ENCODE data around the gene MEX3A. TPM values are rescaled to one million over a fixed set of nuclear protein-coding genes. Genes with fewer than 3 reads are reported as not detected.

The MEX3A gene
- total RNA-seq, 4 donors from 2014 or later, result 0.15 to 1.4 (median 0.65) TPM

DNA sequence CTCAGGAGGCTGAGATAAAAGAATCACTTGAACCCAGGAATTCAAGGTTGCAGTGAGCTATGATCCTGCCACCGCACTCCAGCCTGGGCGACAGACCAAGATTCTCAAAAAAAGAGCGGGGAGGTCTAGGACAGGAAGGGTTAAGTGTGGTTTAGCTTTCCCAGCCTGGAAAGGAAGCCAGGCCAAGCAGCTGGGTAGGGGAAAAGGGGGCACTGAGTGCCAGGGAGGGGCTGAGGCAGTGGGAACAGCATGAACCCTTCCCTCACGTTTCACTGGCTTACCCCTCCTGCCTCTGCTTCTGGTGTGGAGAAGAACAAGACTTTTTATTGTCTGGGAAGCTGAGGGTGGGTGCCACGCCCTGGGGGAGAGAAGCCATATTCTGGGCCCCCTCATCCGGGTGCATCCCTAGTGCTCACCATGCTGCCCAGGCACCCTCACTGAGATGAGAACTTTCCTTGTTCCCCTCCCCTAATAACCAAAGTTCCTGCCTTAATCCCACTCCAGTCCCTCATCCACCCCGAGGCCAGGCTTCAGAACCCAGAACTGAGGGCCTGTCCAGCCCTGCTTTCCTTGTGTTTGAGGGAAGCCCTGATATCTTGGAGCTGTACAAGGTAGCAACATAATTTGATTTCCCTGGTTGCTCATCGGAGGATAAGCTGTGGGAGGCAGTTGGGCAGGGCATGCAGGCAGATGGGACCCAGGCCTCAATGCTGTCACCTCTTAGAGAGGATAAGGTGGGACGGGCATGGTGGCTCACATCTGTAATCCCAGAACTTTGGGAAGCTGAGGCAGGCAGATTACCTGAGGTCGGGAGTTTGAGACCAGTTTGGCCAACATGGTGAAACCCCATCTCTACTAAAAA, 30.2 kb upstream of the MEX3A start:
- Histone ChIP-seq H3K36me3 (no peaks in the 10 kb centered on the region), H3K4me3 (no peak overlapping the region), H3K9me3 (no peaks in the 10 kb centered on the region), H3K27ac (peak overlapping the region; percentile 40 to 99 (median 98)), H3K27me3 (no peaks in the 10 kb centered on the region), H3K4me1 (peaks cover 26 to 72% (median 33%) of the 10 kb centered on the region in 3 donors)
- intact Hi-C loops (cut with DNase I), result no loop called here
- DNase-seq, result no peak
- TF ChIP-seq, protein P1, sequence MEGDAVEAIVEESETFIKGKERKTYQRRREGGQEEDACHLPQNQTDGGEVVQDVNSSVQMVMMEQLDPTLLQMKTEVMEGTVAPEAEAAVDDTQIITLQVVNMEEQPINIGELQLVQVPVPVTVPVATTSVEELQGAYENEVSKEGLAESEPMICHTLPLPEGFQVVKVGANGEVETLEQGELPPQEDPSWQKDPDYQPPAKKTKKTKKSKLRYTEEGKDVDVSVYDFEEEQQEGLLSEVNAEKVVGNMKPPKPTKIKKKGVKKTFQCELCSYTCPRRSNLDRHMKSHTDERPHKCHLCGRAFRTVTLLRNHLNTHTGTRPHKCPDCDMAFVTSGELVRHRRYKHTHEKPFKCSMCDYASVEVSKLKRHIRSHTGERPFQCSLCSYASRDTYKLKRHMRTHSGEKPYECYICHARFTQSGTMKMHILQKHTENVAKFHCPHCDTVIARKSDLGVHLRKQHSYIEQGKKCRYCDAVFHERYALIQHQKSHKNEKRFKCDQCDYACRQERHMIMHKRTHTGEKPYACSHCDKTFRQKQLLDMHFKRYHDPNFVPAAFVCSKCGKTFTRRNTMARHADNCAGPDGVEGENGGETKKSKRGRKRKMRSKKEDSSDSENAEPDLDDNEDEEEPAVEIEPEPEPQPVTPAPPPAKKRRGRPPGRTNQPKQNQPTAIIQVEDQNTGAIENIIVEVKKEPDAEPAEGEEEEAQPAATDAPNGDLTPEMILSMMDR (IDR thresholded peaks at IDR 0.05), result no peak
- no peak for TF ChIP-seq POLR2A (IDR thresholded peaks at IDR 0.05)
- WGBS, 2 donors, result 51 to 59% methylated on average over 8 to 9 of the region's 10 CpGs

DNA sequence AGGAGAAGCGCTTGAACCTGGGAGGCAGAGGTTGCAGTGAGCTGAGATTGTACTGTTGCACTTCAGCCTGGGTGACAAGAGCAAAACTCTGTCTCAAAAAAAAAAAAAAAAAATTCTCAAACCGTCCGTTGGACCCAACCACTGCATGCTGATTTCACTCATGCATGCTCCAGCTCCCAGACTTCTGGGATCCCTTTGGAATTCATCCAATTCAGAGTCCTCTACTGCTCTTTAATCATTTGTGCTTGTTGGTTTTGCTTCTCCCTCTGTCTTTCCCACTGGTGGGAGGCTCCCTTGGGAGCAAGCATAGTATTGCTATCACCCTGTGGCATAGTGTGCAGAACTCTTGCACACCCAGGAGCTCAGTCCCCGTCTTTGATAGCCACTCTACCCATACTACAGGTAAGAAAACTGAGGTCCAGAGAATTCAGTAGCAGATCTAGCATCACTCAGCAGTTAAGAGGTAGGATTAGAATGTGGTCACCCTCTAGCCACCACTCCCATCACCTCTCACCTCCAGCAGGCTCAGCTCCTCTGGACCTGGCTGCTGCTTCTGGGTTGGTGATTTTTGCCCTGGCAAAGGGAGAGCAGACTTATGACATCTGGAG, 29.2 kb upstream of the MEX3A start:
- H3K27ac ChIP-seq, result peak overlapping the region in 3 of 4 donors; percentile 40 to 99 (median 99)
- no peaks in the 10 kb centered on the region for H3K36me3 ChIP-seq
- H3K9me3 ChIP-seq, result no peaks in the 10 kb centered on the region
- H3K4me3 ChIP-seq, result no peak overlapping the region
- 63 to 65% methylated on average over 4 of the region's 4 CpGs for WGBS, 2 donors
- H3K27me3 ChIP-seq, result no peaks in the 10 kb centered on the region
- TF ChIP-seq, protein P1 (IDR thresholded peaks at IDR 0.05), result no peak
- no peak for TF ChIP-seq POLR2A (IDR thresholded peaks at IDR 0.05)
- no peak for DNase-seq
- intact Hi-C loops (cut with DNase I), result no loop called here
- H3K4me1 ChIP-seq, result peaks cover 28 to 72% (median 32%) of the 10 kb centered on the region in 3 donors

DNA sequence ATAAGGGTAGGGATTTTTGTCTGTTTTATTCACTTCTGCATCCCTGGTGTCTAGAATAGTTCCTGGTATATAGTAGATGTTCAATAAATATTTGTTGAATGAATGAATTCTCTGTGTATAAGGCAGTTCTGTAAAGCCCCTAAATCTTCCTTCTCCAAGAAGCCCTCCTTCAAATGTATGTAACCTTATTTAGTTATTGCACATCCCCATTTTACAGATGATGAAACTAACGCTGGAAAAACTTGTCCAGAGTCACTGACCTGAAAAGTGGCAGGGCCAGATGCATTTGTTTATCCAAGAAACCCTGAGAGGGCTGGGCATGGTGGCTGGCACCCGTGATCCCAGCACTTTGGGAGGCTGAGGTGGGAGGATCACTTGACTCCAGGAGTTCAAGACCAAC, 28.0 kb upstream of the MEX3A start:
- H3K27ac ChIP-seq, result no peak overlapping the region
- WGBS, 2 donors, result 27 to 87% methylated on average over 1 to 2 of the region's 2 CpGs
- no peaks in the 10 kb centered on the region for H3K9me3 ChIP-seq
- peaks cover 37 to 80% (median 42%) of the 10 kb centered on the region in 3 donors for H3K4me1 ChIP-seq
- H3K36me3 ChIP-seq, result no peaks in the 10 kb centered on the region
- H3K27me3 ChIP-seq, result no peaks in the 10 kb centered on the region
- no peak for TF ChIP-seq POLR2A (IDR thresholded peaks at IDR 0.05)
- TF ChIP-seq, protein P1 (IDR thresholded peaks at IDR 0.05), result no peak
- no peak overlapping the region for H3K4me3 ChIP-seq
- intact Hi-C loops (cut with DNase I), result no loop called here
- no peak for DNase-seq

DNA sequence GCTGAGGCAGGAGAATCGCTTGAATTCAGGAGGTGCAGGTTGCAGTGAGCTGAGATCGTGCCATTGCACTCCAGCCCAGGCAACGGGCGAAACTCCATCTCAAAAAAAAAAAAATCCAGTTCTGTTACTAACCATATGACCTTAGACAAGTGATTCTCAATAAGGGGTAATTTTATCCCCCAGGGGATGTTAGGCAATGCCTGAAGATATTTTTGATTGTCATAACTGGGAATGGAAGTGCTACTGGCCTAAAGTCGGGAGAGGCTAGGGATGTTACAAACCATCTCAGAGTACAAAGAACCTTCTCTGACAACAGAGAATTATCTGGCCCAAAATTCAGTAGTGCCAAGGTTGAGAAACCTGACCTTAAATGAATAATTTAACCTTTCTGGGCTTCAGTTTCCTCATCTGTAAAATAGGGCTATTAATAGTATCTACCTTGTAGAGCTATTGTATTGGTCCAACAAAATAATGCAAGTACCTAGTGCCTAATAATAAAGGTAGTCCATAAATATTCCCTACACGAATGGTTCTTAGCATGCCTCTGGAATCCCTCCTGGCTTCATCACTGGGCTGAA, 26.5 kb upstream of the MEX3A start:
- H3K4me1 ChIP-seq, result peaks cover 45 to 87% (median 52%) of the 10 kb centered on the region in 3 donors

More for the DNA sequence above, 26.5 kb upstream of the MEX3A start:
- intact Hi-C loops (cut with DNase I), result no loop called here
- Histone ChIP-seq H3K9me3 (no peaks in the 10 kb centered on the region), H3K27ac (peak overlapping the region in 3 of 4 donors; percentile 40 to 96 (median 92)), H3K36me3 (no peaks in the 10 kb centered on the region), H3K4me3 (no peak overlapping the region), H3K27me3 (no peaks in the 10 kb centered on the region)
- DNase-seq, result no peak
- no peak for TF ChIP-seq POLR2A (IDR thresholded peaks at IDR 0.05)
- TF ChIP-seq, protein P1 (IDR thresholded peaks at IDR 0.05), result no peak
- 76 to 92% methylated on average over 5 to 6 of the region's 6 CpGs for WGBS, 2 donors

All from esophagus squamous epithelium (tissue), 5 donors.